ENCODE results near the gene ZHX3. TPM values are rescaled to one million over a fixed set of nuclear protein-coding genes. Genes with fewer than 3 reads are reported as not detected.
A peak's percentile ranks its signal among the peaks of the same experiment; 100 is the strongest.

The ZHX3 gene
- total and polyA plus RNA-seq, 9 of the 15 experiments (the other 6 are each of a cell fraction or from before 2014, with no cell fraction given), result 0.80 to 14.6 (median 4.9) TPM

- TF ChIP-seq PATZ1 (CRISPR knock-in tag; IDR thresholded peaks at IDR 0.05; ENCODE audit: borderline replicate concordance) (no peak), RBM22 (IDR thresholded peaks at IDR 0.05; ENCODE audit: low read depth, low read length, poor library complexity, severe bottlenecking) (no peak), ETS1 (conservative IDR thresholded peaks at IDR 0.05; ENCODE audit: control insufficient read depth, low read depth, low read length) (no peak), TBL1XR1 (IDR thresholded peaks at IDR 0.05; ENCODE audit: low read length in 2 of 2) (no peak), ZNF24 (IDR thresholded peaks at IDR 0.05) (peak; percentile 54; the same call in 1 of the 2 replicates), HDGF (IDR thresholded peaks at IDR 0.05) (no peak), ZNF77 (CRISPR knock-in tag; IDR thresholded peaks at IDR 0.05) (no peak), MBD2 (IDR thresholded peaks at IDR 0.05; ENCODE audit: borderline replicate concordance, low read depth) (no peak), ZNF23 (CRISPR knock-in tag; IDR thresholded peaks at IDR 0.05) (no peak), HNRNPH1 (optimal IDR thresholded peaks at IDR 0.05; ENCODE audit: low read depth, low read length) (no peak), CTCFL (IDR thresholded peaks at IDR 0.05; ENCODE audit: borderline replicate concordance, insufficient read depth, low read depth, low read length, poor library complexity, severe bottlenecking) (no peak), LEF1 (IDR thresholded peaks at IDR 0.05) (no peak), ZNF740 (CRISPR knock-in tag; IDR thresholded peaks at IDR 0.05) (no peak), ZNF740 (tag; IDR thresholded peaks at IDR 0.05) (no peak), NCOR1 (IDR thresholded peaks at IDR 0.05) (no peak), SPI1 (IDR thresholded peaks at IDR 0.05; ENCODE audit: borderline replicate concordance, low read depth, low read length) (peak; percentile 95), CSDE1 (IDR thresholded peaks at IDR 0.05) (no peak), RBM14 (IDR thresholded peaks at IDR 0.05; ENCODE audit: borderline replicate concordance, insufficient read depth, low read depth, low read length) (no peak), ZFP91 (CRISPR knock-in tag; IDR thresholded peaks at IDR 0.05) (no peak), POLR3A (IDR thresholded peaks at IDR 0.05; ENCODE audit: borderline replicate concordance, extremely low read depth, insufficient read depth, insufficient read length) (no peak), ZC3H8 (IDR thresholded peaks at IDR 0.05) (no peak), ELF1 (tag; IDR thresholded peaks at IDR 0.05) (0 out of 2 replicates have a peak, but pooled peaks have one; percentile 32), LARP7 (IDR thresholded peaks at IDR 0.05) (no peak)
These were observed 174.6 kb downstream of the ZHX3 start (continued) for GRCh38 chr20:41142919-41143318.
